RWPE1 (cell line): ENCODE data around the gene LILRB3.
A peak's percentile ranks its signal among the peaks of the same experiment; 100 is the strongest.
"Not testable (repeated sequence)": the region's sequence is repeated elsewhere in the genome, so short reads cannot be mapped to it uniquely, and the experiment has no call there.

Experiments
- CTCF ChIA-PET: fragments of 350-600 bp; sonication (Branson Sonifier 250); formaldehyde crosslinking; extraction: SDS; loops from one replicate; lab custom pipeline; 2021; lab: Yijun Ruan, JAX
- POLR2A ChIA-PET: fragments of 400-600 bp; formaldehyde crosslinking; extraction: SDS; loops from one replicate; lab custom pipeline; 2020; ENCODE audit warnings: antibody characterized with exemption; ENCODE audit not compliant: low non-redundant PET; lab: Yijun Ruan, JAX
- DNase-seq: peaks from one replicate; pipeline ENCODE4 v3.0.0; 2012; ENCODE audit warnings: low spot score
- H3K27ac ChIP-seq: fragments of 450-650 bp; 2 replicates; pipeline ENCODE4 v1.5.1; 2017
- TF ChIP-seq, protein P1 (sequence below): fragments of 450-650 bp; conservative IDR thresholded peaks from 2 replicates; pipeline ENCODE4 v1.5.1; 2017; ENCODE audit warnings: low read depth, mild to moderate bottlenecking

The LILRB3 gene

DNA sequence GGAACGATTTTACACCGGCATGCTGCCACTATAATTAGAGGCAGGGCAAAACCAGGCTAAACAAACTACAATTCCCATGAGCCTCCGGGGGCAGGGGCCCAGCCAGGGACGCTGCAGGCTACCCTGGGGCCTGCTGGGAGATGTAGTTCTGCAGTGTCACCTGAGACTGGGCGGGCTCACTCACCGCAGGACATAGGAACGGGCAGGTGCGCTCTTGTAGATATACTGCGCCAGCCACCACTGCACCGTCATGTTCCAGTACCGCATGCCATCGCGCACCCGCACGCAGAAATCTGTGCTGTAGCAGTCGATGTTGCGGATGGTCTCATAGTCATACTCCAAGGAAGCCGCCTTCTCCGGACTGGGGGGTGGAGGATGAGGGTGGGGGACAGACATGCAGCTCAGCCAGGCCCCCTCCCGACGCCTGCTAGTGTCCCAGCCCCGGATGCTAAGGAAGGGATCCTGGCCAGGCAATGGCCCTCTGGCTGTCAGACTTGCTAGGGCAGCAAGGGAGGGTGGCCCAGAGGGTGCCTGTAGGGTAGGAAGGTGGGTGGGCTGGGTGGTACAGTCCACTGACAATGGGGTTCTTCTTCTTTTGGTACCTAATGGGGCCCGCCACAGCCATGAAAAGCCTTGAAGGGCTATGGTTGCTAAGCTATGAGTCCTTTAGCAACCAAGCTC, 44.1 kb downstream of the LILRB3 start:
- H3K27ac ChIP-seq: no peak overlapping the region
- TF ChIP-seq, protein P1, sequence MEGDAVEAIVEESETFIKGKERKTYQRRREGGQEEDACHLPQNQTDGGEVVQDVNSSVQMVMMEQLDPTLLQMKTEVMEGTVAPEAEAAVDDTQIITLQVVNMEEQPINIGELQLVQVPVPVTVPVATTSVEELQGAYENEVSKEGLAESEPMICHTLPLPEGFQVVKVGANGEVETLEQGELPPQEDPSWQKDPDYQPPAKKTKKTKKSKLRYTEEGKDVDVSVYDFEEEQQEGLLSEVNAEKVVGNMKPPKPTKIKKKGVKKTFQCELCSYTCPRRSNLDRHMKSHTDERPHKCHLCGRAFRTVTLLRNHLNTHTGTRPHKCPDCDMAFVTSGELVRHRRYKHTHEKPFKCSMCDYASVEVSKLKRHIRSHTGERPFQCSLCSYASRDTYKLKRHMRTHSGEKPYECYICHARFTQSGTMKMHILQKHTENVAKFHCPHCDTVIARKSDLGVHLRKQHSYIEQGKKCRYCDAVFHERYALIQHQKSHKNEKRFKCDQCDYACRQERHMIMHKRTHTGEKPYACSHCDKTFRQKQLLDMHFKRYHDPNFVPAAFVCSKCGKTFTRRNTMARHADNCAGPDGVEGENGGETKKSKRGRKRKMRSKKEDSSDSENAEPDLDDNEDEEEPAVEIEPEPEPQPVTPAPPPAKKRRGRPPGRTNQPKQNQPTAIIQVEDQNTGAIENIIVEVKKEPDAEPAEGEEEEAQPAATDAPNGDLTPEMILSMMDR: no peak
- DNase-seq: no peak
- POLR2A ChIA-PET: no interaction called here
- CTCF ChIA-PET: interaction anchor here (2.0 kb wide), 1 partner anchor 10 kb away, joined by 5 read pairs; the partner anchor contains the start of gene MBOAT7

DNA sequence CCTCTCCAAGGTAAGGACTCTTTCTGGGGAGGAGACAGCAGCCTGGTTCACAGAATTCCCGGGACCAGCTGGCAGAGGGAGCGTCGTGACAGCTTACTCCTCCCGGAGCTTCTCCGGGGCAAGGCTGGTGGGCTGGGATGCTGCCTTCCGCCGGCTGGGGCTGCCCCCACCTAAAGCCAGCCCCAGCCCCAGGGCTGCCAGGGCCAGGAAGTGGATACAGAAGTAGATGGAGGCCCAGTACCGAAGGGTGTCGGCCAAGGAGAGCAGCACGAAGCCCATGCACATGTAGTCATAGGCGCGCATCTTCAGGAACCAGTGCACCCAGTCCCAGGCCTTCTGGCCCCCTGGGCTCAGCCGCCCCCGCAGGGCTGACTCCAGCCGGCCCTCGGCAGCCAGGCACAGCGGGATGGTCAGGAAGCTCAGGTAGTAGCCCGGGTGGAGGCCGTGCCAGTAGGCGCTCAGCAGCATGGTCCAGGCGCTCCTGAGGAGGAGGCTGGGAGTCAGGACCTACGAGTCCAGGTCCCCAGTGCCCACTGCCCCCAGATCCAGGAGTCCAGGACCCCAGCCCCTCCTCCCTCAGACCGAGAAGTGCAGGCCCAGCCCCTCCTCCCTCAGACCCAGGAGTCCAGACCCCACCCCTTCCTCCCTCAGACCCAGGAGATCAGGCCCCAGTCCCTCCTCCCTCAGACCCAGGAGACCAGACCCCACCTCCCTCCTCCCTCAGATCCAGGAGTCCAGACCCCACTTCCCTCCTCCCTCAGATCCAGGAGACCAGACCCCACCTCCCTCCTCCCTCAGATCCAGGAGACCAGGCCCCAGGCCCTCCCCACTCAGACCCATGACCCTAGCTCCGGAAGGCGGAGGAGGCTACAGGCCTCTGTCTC, 48.6 kb downstream of the LILRB3 start:
- DNase-seq: no peak
- ChIA-PET CTCF (interaction anchor here (0.9 to 1.6 kb wide), 3 partner anchors 11 to 42 kb away, joined by 3 to 6 read pairs (median 3); partner anchors contain the start of gene MBOAT7), POLR2A (interaction anchor here (0.8 kb wide), 1 partner anchor 15 kb away, joined by 3 read pairs; the partner anchor contains the start of gene MBOAT7)
- H3K27ac ChIP-seq: 0 out of 2 replicates have a peak overlapping the region, but pooled peaks have one; percentile 0
- TF ChIP-seq, protein P1: no peak

DNA sequence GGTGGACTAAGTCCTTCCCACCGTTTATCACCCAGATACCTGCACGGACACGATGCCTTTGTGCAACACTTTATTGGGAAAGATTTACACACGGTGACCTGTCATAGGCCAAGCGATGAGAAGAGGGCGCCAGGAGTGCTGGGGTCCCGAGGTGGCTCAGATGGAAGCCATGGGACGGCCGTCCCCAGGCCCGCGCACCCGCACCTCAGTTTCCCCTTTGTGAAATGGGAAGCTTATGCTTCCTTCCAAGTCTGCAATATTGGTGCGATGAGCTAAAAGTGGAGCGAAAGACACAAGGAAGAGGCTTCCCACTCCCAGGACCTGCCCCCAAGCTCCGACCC, 49.5 kb downstream of the LILRB3 start:
- no peak for DNase-seq
- ChIA-PET CTCF (interaction anchor here (0.5 to 1.6 kb wide), 5 partner anchors 10 to 1242 kb away, joined by 3 to 6 read pairs (median 3); partner anchors contain the start of gene MBOAT7), POLR2A (interaction anchor here (0.8 kb wide), 1 partner anchor 16 kb away, joined by 3 read pairs; the partner anchor contains the start of gene MBOAT7)
- TF ChIP-seq, protein P1: no peak
- 0 out of 2 replicates have a peak overlapping the region, but pooled peaks have one; percentile 0 for H3K27ac ChIP-seq

DNA sequence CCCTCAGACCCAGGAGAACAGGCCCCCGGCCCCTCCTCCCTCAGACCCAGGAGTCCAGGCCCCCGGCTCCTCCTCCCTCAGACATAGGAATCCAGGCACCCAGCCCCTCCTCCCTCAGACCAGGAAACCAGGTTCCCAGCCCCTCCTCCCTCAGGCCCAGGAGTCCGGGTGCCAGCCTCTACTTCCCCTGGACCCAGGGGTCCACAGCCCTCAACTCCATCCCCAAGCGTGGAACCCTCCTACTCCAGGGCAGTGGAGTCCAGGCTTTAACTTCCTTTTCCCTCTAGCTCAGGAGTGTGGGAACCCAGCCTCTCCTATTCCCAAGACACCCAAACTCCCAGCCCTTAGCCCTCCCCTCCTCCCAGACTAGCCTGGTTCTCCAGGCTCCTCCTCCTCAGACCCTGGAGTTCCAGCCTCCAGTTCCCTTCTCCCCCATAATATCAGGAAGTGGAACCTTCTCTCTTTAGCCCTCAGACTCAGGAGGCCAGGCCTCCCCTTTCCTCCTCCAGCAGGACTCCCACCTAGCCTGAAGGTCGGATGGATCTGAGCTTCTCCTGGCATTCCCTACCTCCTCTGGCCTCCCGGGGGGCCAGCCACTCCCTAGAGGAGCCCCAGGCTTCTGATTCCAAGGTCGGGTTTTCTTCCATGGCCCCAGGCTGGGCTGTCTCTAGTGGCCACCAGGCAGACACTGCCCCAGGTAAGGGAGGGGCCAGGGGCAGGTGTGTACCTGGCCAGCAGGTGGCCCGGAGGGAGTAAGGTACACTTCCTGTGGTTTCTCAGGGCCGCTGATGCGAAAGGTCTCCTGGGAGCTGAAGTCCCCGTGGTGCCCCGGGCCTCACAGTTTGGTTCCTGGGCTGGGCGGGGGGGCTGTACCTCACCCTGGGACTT, 50.1 kb downstream of the LILRB3 start, which contains the start of gene TMC4:
Gene TMC4, minus strand, starts transcription at position 690 of the 888 bp plus-strand sequence. Its CDS starts 43 bp downstream, at position 647.
- peak within 1 kb of the TSS; percentile 28 for H3K27ac ChIP-seq
- POLR2A ChIA-PET: interaction anchor here (0.8 kb wide), 1 partner anchor 17 kb away, joined by 3 read pairs; the partner anchor contains the start of gene MBOAT7

DNA sequence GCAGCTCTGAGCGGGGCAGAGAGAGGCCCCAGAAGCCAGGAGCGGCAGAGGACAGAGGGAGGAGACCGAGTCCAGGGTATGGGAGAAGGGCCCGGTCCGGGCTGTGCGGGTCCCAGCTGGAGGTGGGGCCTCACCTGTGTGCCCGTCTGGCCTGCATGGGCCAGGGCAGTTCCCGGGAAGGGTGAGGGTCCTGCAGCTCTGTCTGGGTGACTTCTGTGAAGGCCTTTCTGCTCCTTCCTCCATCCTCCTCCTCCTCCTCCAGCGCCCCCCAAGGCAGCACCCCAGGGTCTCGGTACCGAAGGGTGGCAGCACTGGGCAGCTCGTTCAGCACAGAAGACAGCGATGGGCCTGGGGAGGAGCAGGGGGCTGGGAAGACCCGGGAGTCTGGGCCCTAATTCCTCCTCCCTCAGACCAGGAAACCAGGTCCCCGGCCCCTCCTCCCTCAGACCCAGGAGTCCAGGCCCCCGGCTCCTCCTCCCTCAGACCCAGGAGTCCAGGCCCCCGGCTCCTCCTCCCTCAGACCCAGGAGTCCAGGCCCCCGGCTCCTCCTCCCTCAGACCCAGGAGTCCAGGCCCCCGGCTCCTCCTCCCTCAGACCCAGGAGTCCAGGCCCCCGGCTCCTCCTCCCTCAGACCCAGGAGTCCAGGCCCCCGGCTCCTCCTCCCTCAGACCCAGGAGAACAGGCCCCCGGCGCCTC, 50.9 kb downstream of the LILRB3 start:
- POLR2A ChIA-PET, H3K27ac ChIP-seq, DNase-seq, CTCF ChIA-PET: not testable (repeated sequence)

More for the DNA sequence above, 50.1 kb downstream of the LILRB3 start, which contains the start of gene TMC4:
- CTCF ChIA-PET: interaction anchor here (0.5 to 1.6 kb wide), 4 partner anchors 9 to 1243 kb away, joined by 3 to 6 read pairs (median 3); partner anchors contain the start of gene MBOAT7
- TF ChIP-seq, protein P1: no peak
- peak; percentile 69 for DNase-seq
